ENCODE data around the gene SLC2A8. TPM values are rescaled to one million over a fixed set of nuclear protein-coding genes. Genes with fewer than 3 reads are reported as not detected.

SLC2A8 gene
- total RNA-seq, 1 experiment from 2014 or later: 29.0 TPM

DNA sequence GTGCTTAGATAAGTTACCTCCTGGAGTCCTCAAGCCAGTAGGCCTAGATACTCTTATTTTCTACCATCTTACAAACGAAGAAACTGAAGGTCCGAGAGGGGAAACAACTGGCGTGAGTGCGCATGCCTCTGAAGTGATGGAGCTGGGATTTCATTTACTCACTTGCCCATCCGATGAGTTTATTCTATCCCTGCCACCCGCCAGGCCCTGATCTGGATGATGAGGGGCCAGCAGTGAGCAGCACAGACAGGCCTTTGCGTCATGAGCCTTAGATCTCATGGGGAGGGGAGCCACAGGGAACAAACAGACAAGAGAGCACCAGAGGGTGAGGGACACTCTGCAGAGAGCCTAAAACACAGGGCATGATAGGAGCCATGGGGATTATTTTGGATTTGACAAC lies 34.1 kb upstream of the SLC2A8 start:
- H3K79me2 ChIP-seq (ENCODE audit: low read length): no peaks in the 10 kb centered on the region
- no peaks in the 10 kb centered on the region for H3K9me3 ChIP-seq (ENCODE audit: low read length)
- no peaks in the 10 kb centered on the region for H3K4me1 ChIP-seq (ENCODE audit: insufficient read depth, low read length)
- intact Hi-C loops (cut with micrococcal nuclease): no loop called here
- ATAC-seq (no peak), DNase-seq (no peak)
- H3K4me3 ChIP-seq (ENCODE audit: low read length): no peak overlapping the region
- no peaks in the 10 kb centered on the region for H3F3A ChIP-seq (ENCODE audit: low read length, unreplicated experiment)
- no peaks in the 10 kb centered on the region for H3K27me3 ChIP-seq (ENCODE audit: low read length)
- H3K27ac ChIP-seq (ENCODE audit: low read length): no peak overlapping the region
- no peak overlapping the region for H3K4me2 ChIP-seq (ENCODE audit: low read length)
- no peaks in the 10 kb centered on the region for H3K36me3 ChIP-seq (ENCODE audit: low read depth, low read length)
- no peak overlapping the region for H3K9ac ChIP-seq (ENCODE audit: low read length)
- ChIA-PET POLR2A (ENCODE audit: unreplicated experiment) (no interaction called here), CTCF (no interaction called here)
- no peaks in the 10 kb centered on the region for H4K20me1 ChIP-seq (ENCODE audit: low read length)
- H2AFZ ChIP-seq (ENCODE audit: low read length): no peak overlapping the region
- TF ChIP-seq, protein P1, sequence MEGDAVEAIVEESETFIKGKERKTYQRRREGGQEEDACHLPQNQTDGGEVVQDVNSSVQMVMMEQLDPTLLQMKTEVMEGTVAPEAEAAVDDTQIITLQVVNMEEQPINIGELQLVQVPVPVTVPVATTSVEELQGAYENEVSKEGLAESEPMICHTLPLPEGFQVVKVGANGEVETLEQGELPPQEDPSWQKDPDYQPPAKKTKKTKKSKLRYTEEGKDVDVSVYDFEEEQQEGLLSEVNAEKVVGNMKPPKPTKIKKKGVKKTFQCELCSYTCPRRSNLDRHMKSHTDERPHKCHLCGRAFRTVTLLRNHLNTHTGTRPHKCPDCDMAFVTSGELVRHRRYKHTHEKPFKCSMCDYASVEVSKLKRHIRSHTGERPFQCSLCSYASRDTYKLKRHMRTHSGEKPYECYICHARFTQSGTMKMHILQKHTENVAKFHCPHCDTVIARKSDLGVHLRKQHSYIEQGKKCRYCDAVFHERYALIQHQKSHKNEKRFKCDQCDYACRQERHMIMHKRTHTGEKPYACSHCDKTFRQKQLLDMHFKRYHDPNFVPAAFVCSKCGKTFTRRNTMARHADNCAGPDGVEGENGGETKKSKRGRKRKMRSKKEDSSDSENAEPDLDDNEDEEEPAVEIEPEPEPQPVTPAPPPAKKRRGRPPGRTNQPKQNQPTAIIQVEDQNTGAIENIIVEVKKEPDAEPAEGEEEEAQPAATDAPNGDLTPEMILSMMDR (conservative IDR thresholded peaks at IDR 0.05; ENCODE audit: low read depth, low read length): no peak
- no peak for TF ChIP-seq EZH2phosphoT487 (IDR thresholded peaks at IDR 0.05; ENCODE audit: borderline replicate concordance, low read length)
- no peak for TF ChIP-seq EZH2 (IDR thresholded peaks at IDR 0.05; ENCODE audit: low read length, unreplicated experiment)
- no TSS peak for BruUV-seq (replicated peaks)
- H3K9me2 ChIP-seq (replicated peaks; ENCODE audit: low read length): no peaks in the 10 kb centered on the region

DNA sequence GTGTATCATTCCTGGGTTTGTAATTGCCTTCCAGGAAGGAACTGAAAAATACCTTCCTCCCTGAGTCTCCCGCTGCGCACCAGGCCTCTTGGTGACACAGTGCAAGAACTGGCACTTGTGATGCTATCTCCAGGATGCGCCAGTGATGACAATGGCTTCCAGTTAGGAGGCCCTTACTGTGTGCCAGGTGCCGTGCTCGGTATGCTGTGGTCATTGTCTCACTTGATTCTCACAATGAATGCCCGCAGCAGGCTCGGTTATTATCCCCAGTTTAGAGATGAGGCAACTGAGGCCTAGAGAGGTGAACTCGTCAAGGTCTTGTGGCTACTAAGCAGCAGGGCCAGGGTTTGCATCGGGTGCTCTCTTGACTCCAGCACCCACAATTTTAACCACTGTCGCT lies 31.5 kb upstream of the SLC2A8 start:
- no TSS peak for BruUV-seq (replicated peaks)
- ATAC-seq (no peak), DNase-seq (no peak)
- Histone ChIP-seq H3F3A (ENCODE audit: low read length, unreplicated experiment) (no peaks in the 10 kb centered on the region), H3K36me3 (ENCODE audit: low read depth, low read length) (no peaks in the 10 kb centered on the region), H3K9me2 (replicated peaks; ENCODE audit: low read length) (no peaks in the 10 kb centered on the region), H3K4me3 (ENCODE audit: low read length) (no peak overlapping the region), H3K4me2 (ENCODE audit: low read length) (no peak overlapping the region), H3K9ac (ENCODE audit: low read length) (no peak overlapping the region), H4K20me1 (ENCODE audit: low read length) (no peaks in the 10 kb centered on the region), H3K27me3 (ENCODE audit: low read length) (no peaks in the 10 kb centered on the region), H3K9me3 (ENCODE audit: low read length) (no peaks in the 10 kb centered on the region), H3K27ac (ENCODE audit: low read length) (no peak overlapping the region), H3K4me1 (ENCODE audit: insufficient read depth, low read length) (no peaks in the 10 kb centered on the region), H3K79me2 (ENCODE audit: low read length) (no peaks in the 10 kb centered on the region), H2AFZ (ENCODE audit: low read length) (no peak overlapping the region)
- no peak for TF ChIP-seq EZH2 (IDR thresholded peaks at IDR 0.05; ENCODE audit: low read length, unreplicated experiment)
- TF ChIP-seq EZH2phosphoT487 (IDR thresholded peaks at IDR 0.05; ENCODE audit: borderline replicate concordance, low read length): no peak
- TF ChIP-seq, protein P1 (conservative IDR thresholded peaks at IDR 0.05; ENCODE audit: low read depth, low read length): no peak
- intact Hi-C loops (cut with micrococcal nuclease): no loop called here
- ChIA-PET CTCF (no interaction called here), POLR2A (ENCODE audit: unreplicated experiment) (no interaction called here)

DNA sequence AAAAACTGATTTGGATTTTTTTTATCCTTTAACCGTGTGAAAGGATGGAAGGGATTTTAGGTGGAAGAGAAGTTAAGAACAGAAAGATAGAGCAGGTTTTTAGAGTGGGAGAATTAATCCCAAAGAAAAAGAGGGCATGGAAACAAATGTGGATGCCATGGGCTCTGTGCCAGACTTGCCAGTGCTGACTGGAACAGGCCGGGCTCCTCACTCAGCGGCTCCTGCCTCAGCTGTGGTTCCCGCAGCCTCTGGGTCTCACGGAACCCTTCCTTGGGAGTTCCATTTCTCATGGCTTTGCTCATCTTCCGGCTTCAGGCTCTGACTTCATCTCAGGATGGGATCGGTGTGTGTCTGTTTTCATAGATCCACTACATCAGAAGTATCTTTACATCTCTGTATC lies 30.4 kb upstream of the SLC2A8 start:
- Histone ChIP-seq H3F3A (ENCODE audit: low read length, unreplicated experiment) (no peaks in the 10 kb centered on the region), H3K27me3 (ENCODE audit: low read length) (no peaks in the 10 kb centered on the region), H3K9me3 (ENCODE audit: low read length) (no peaks in the 10 kb centered on the region), H3K27ac (ENCODE audit: low read length) (no peak overlapping the region), H3K4me3 (ENCODE audit: low read length) (no peak overlapping the region), H3K9ac (ENCODE audit: low read length) (no peak overlapping the region), H4K20me1 (ENCODE audit: low read length) (no peaks in the 10 kb centered on the region), H3K9me2 (replicated peaks; ENCODE audit: low read length) (no peaks in the 10 kb centered on the region), H2AFZ (ENCODE audit: low read length) (no peak overlapping the region), H3K36me3 (ENCODE audit: low read depth, low read length) (no peaks in the 10 kb centered on the region), H3K79me2 (ENCODE audit: low read length) (no peaks in the 10 kb centered on the region), H3K4me2 (ENCODE audit: low read length) (no peak overlapping the region), H3K4me1 (ENCODE audit: insufficient read depth, low read length) (no peaks in the 10 kb centered on the region)
- no peak for TF ChIP-seq EZH2 (IDR thresholded peaks at IDR 0.05; ENCODE audit: low read length, unreplicated experiment)
- TF ChIP-seq, protein P1 (conservative IDR thresholded peaks at IDR 0.05; ENCODE audit: low read depth, low read length): no peak
- no peak for TF ChIP-seq EZH2phosphoT487 (IDR thresholded peaks at IDR 0.05; ENCODE audit: borderline replicate concordance, low read length)
- ChIA-PET CTCF (no interaction called here), POLR2A (ENCODE audit: unreplicated experiment) (no interaction called here)
- no TSS peak for BruUV-seq (replicated peaks)
- no peak for DNase-seq
- intact Hi-C loops (cut with micrococcal nuclease): no loop called here
- ATAC-seq: no peak

Data from PC-3 (cell line).